ENCODE measurements around the gene PAQR8.

The PAQR8 gene

GRCh38 chr6:52422156-52422555 lies 60.2 kb downstream of the PAQR8 start:
- no peak overlapping the region for H2AFZ ChIP-seq (ENCODE audit: low read depth, low read length)
- ATAC-seq (ENCODE audit: insufficient read depth, low read depth) (no peak), DNase-seq (no peak)
- no peaks in the 10 kb centered on the region for H3K27me3 ChIP-seq (ENCODE audit: insufficient read depth, low read length, poor library complexity)
- H3K4me3 ChIP-seq (ENCODE audit: low read depth in 1 of 2, low read length in 2 of 2), result no peak overlapping the region
- H3K4me1 ChIP-seq (ENCODE audit: insufficient read depth, low read length), result peaks cover 27% of the 10 kb centered on the region
- H3K27ac ChIP-seq (ENCODE audit: low read length), result no peak overlapping the region
- no peaks in the 10 kb centered on the region; the same call in 1 of the 2 replicates for H3K36me3 ChIP-seq (ENCODE audit: insufficient read depth, low read length)
- TF ChIP-seq CTCF (IDR thresholded peaks at IDR 0.05; ENCODE audit: borderline replicate concordance, extremely low read depth, low read length, poor library complexity, severe bottlenecking) (no peak), EZH2 (IDR thresholded peaks at IDR 0.05; ENCODE audit: borderline replicate concordance, low read depth, low read length, severe bottlenecking) (no peak)
- no peaks in the 10 kb centered on the region for H3K9me3 ChIP-seq (ENCODE audit: insufficient read depth, low read length, severe bottlenecking)
- no peak overlapping the region for H3K4me2 ChIP-seq (ENCODE audit: insufficient read depth, low read length)
- H4K20me1 ChIP-seq (ENCODE audit: insufficient read depth, low read length), result no peaks in the 10 kb centered on the region
- H3K79me2 ChIP-seq (ENCODE audit: insufficient read depth, low read length), result peaks cover 5% of the 10 kb centered on the region; the same call in 1 of the 2 replicates
- no peak overlapping the region for H3K9ac ChIP-seq (ENCODE audit: low read depth, low read length)

- H3K79me2 ChIP-seq (ENCODE audit: insufficient read depth, low read length), result peaks cover 5% of the 10 kb centered on the region; the same call in 1 of the 2 replicates
- DNase-seq, result no peak
- no peaks in the 10 kb centered on the region for H3K9me3 ChIP-seq (ENCODE audit: insufficient read depth, low read length, severe bottlenecking)
- TF ChIP-seq CTCF (IDR thresholded peaks at IDR 0.05; ENCODE audit: borderline replicate concordance, extremely low read depth, low read length, poor library complexity, severe bottlenecking) (no peak), EZH2 (IDR thresholded peaks at IDR 0.05; ENCODE audit: borderline replicate concordance, low read depth, low read length, severe bottlenecking) (no peak)
- H3K36me3 ChIP-seq (ENCODE audit: insufficient read depth, low read length), result no peaks in the 10 kb centered on the region; the same call in 1 of the 2 replicates
- no peaks in the 10 kb centered on the region for H3K27me3 ChIP-seq (ENCODE audit: insufficient read depth, low read length, poor library complexity)
- H3K4me1 ChIP-seq (ENCODE audit: insufficient read depth, low read length), result peaks cover 27% of the 10 kb centered on the region
- no peaks in the 10 kb centered on the region for H4K20me1 ChIP-seq (ENCODE audit: insufficient read depth, low read length)
- H3K27ac ChIP-seq (ENCODE audit: low read length), result no peak overlapping the region
- no peak overlapping the region for H3K4me2 ChIP-seq (ENCODE audit: insufficient read depth, low read length)
- no peak overlapping the region for H2AFZ ChIP-seq (ENCODE audit: low read depth, low read length)
- H3K9ac ChIP-seq (ENCODE audit: low read depth, low read length), result no peak overlapping the region
- ATAC-seq (ENCODE audit: insufficient read depth, low read depth), result no peak
- no peak overlapping the region for H3K4me3 ChIP-seq (ENCODE audit: low read depth in 1 of 2, low read length in 2 of 2)
These were observed 61.5 kb downstream of the PAQR8 start for GRCh38 chr6:52423448-52423847.

- Histone ChIP-seq H3K9me3 (ENCODE audit: insufficient read depth, low read length, severe bottlenecking) (no peaks in the 10 kb centered on the region), H3K4me3 (ENCODE audit: low read depth in 1 of 2, low read length in 2 of 2) (no peak overlapping the region), H3K27me3 (ENCODE audit: insufficient read depth, low read length, poor library complexity) (no peaks in the 10 kb centered on the region), H3K36me3 (ENCODE audit: insufficient read depth, low read length) (no peaks in the 10 kb centered on the region; the same call in 1 of the 2 replicates), H4K20me1 (ENCODE audit: insufficient read depth, low read length) (no peaks in the 10 kb centered on the region), H3K27ac (ENCODE audit: low read length) (no peak overlapping the region), H3K9ac (ENCODE audit: low read depth, low read length) (no peak overlapping the region), H3K4me2 (ENCODE audit: insufficient read depth, low read length) (no peak overlapping the region), H2AFZ (ENCODE audit: low read depth, low read length) (no peak overlapping the region), H3K4me1 (ENCODE audit: insufficient read depth, low read length) (peaks cover 24% of the 10 kb centered on the region), H3K79me2 (ENCODE audit: insufficient read depth, low read length) (peaks cover 5% of the 10 kb centered on the region; the same call in 1 of the 2 replicates)
- DNase-seq, result no peak
- TF ChIP-seq EZH2 (IDR thresholded peaks at IDR 0.05; ENCODE audit: borderline replicate concordance, low read depth, low read length, severe bottlenecking) (no peak), CTCF (IDR thresholded peaks at IDR 0.05; ENCODE audit: borderline replicate concordance, extremely low read depth, low read length, poor library complexity, severe bottlenecking) (no peak)
- no peak for ATAC-seq (ENCODE audit: insufficient read depth, low read depth)
These were observed 62.0 kb downstream of the PAQR8 start for GRCh38 chr6:52423971-52424381.

Measured in DND-41 (cell line).